PC-3 (cell line): Measurements from ENCODE around the gene SLC46A2. TPM values are rescaled to one million over a fixed set of nuclear protein-coding genes. Genes with fewer than 3 reads are reported as not detected.

ENCODE experiments used
- ATAC-seq: fragments of 200-7000 bp; cut with Tn5 transposase; 2 replicates; pipeline ENCODE4 v1.9.1; 2020; ENCODE audit warnings: mild to moderate bottlenecking, moderate library complexity
- BruUV-seq: library from RNA; stranded (reverse); fragments of 400-500 nt; replicated peaks from 2 replicates; lab custom pipeline; 2021; lab: Mats Ljungman, UMichigan
- CTCF ChIA-PET: fragments of 300-600 bp; sonication (Branson Sonifier 250); formaldehyde crosslinking; loops from one replicate; lab custom pipeline; 2022; ENCODE audit warnings: antibody characterized with exemption; lab: Charles Lee
- POLR2A ChIA-PET: fragments of 300-600 bp; sonication (Branson Sonifier 250); formaldehyde crosslinking; loops from one replicate; lab custom pipeline; 2022; ENCODE audit warnings: antibody characterized with exemption; ENCODE audit not compliant: unreplicated experiment; lab: Charles Lee
- DNase-seq: peaks from one replicate; pipeline ENCODE4 v3.0.0-alpha.2; 2015
- H2AFZ ChIP-seq: fragments of 300-600 bp; sonication (generic); 2 replicates; pipeline ENCODE4 v1.6.0; 2016; ENCODE audit warnings: antibody characterized with exemption, low read length
- H3F3A ChIP-seq: fragments of 300-600 bp; sonication (generic); one replicate; pipeline ENCODE4 v1.6.0; 2017; ENCODE audit warnings: antibody characterized with exemption, low read length, control low read depth, mild to moderate bottlenecking; ENCODE audit not compliant: unreplicated experiment
- H3K27ac ChIP-seq: fragments of 300-600 bp; sonication (generic); 2 replicates; pipeline ENCODE4 v1.5.1; 2016; ENCODE audit warnings: mild to moderate bottlenecking, low read length
- H3K27me3 ChIP-seq: fragments of 300-600 bp; sonication (generic); 2 replicates; pipeline ENCODE4 v1.6.1; 2016; ENCODE audit warnings: low read length, mixed read lengths
- H3K36me3 ChIP-seq: fragments of 300-600 bp; sonication (generic); 2 replicates; pipeline ENCODE4 v1.6.1; 2016; ENCODE audit warnings: low read depth, mixed run types, low read length, mixed read lengths
- H3K4me1 ChIP-seq: fragments of 300-600 bp; sonication (generic); 2 replicates; pipeline ENCODE4 v1.5.1; 2016; ENCODE audit warnings: low read length; ENCODE audit not compliant: insufficient read depth
- H3K4me2 ChIP-seq: fragments of 300-600 bp; sonication (generic); 2 replicates; pipeline ENCODE4 v1.6.0; 2016; ENCODE audit warnings: low read length
- H3K4me3 ChIP-seq: fragments of 300-600 bp; sonication (generic); 2 replicates; pipeline ENCODE4 v1.5.1; 2016; ENCODE audit warnings: mild to moderate bottlenecking, low read length, mixed read lengths
- H3K79me2 ChIP-seq: fragments of 300-600 bp; sonication (generic); 2 replicates; pipeline ENCODE4 v1.6.1; 2017; ENCODE audit warnings: low read length, mixed read lengths
- H3K9ac ChIP-seq: fragments of 300-600 bp; sonication (generic); 2 replicates; pipeline ENCODE4 v1.6.0; 2016; ENCODE audit warnings: mild to moderate bottlenecking, low read length
- H3K9me2 ChIP-seq: fragments of 300-600 bp; sonication (generic); replicated peaks from 2 replicates; pipeline ENCODE4 v1.6.1; 2016; ENCODE audit warnings: mixed run types, low read length, mixed read lengths
- H3K9me3 ChIP-seq: fragments of 300-600 bp; sonication (generic); 2 replicates; pipeline ENCODE4 v1.6.1; 2016; ENCODE audit warnings: low read length, mixed read lengths
- H4K20me1 ChIP-seq: fragments of 300-600 bp; sonication (generic); 2 replicates; pipeline ENCODE4 v1.6.1; 2016; ENCODE audit warnings: low read length, mixed read lengths
- EZH2 ChIP-seq: fragments of 300-600 bp; sonication (generic); IDR thresholded peaks from one replicate; pipeline ENCODE4 v1.6.1; 2017; ENCODE audit warnings: antibody characterized with exemption, mild to moderate bottlenecking, low read length; ENCODE audit not compliant: unreplicated experiment
- EZH2phosphoT487 ChIP-seq: fragments of 300-600 bp; sonication (generic); IDR thresholded peaks from 2 replicates; pipeline ENCODE4 v1.6.1; 2018; ENCODE audit warnings: mild to moderate bottlenecking, antibody characterized with exemption, low read length, borderline replicate concordance
- intact Hi-C: fragments of 100-400 bp; cut with micrococcal nuclease; formaldehyde crosslinking; loops from 2 replicates; pipeline ENCODE4 v1.9.0; 2023
- total RNA-seq: library from RNA; depleted of rRNA; stranded (reverse); fragments of >200 nt; gene quantifications from 2 replicates; pipeline ENCODE4 v1.2.3, GENCODE V29; 2014
- TF ChIP-seq, protein P1 (sequence below): fragments of 300-600 bp; sonication (generic); conservative IDR thresholded peaks from 2 replicates; pipeline ENCODE4 v1.5.1; 2017; ENCODE audit warnings: antibody characterized with exemption, low read depth, mild to moderate bottlenecking, low read length

The SLC46A2 gene
- total RNA-seq, 1 experiment from 2014 or later = not detected

GRCh38 chr9:112854657-112855056, 36.0 kb downstream of the SLC46A2 start:
- ChIA-PET POLR2A (no interaction called here), CTCF (no interaction called here)
- Histone ChIP-seq H3K4me3 (no peak overlapping the region), H3K27me3 (no peaks in the 10 kb centered on the region), H3K36me3 (no peaks in the 10 kb centered on the region), H3K9me2 (no peaks in the 10 kb centered on the region), H3K79me2 (no peaks in the 10 kb centered on the region), H4K20me1 (no peaks in the 10 kb centered on the region), H3K27ac (no peak overlapping the region), H3K4me1 (no peaks in the 10 kb centered on the region), H3F3A (no peaks in the 10 kb centered on the region), H2AFZ (no peak overlapping the region), H3K4me2 (no peak overlapping the region), H3K9ac (no peak overlapping the region), H3K9me3 (no peaks in the 10 kb centered on the region)
- no peak for DNase-seq
- TF ChIP-seq EZH2 = no peak
- TF ChIP-seq, protein P1, sequence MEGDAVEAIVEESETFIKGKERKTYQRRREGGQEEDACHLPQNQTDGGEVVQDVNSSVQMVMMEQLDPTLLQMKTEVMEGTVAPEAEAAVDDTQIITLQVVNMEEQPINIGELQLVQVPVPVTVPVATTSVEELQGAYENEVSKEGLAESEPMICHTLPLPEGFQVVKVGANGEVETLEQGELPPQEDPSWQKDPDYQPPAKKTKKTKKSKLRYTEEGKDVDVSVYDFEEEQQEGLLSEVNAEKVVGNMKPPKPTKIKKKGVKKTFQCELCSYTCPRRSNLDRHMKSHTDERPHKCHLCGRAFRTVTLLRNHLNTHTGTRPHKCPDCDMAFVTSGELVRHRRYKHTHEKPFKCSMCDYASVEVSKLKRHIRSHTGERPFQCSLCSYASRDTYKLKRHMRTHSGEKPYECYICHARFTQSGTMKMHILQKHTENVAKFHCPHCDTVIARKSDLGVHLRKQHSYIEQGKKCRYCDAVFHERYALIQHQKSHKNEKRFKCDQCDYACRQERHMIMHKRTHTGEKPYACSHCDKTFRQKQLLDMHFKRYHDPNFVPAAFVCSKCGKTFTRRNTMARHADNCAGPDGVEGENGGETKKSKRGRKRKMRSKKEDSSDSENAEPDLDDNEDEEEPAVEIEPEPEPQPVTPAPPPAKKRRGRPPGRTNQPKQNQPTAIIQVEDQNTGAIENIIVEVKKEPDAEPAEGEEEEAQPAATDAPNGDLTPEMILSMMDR = no peak
- TF ChIP-seq EZH2phosphoT487 = no peak
- no TSS peak for BruUV-seq
- ATAC-seq = no peak
- intact Hi-C loops = no loop called here

GRCh38 chr9:112853882-112854585, 36.6 kb downstream of the SLC46A2 start:
- ChIA-PET POLR2A (no interaction called here), CTCF (no interaction called here)
- H3K4me3 ChIP-seq = no peak overlapping the region
- no peak overlapping the region for H3K9ac ChIP-seq
- H2AFZ ChIP-seq = no peak overlapping the region
- BruUV-seq = no TSS peak
- intact Hi-C loops = no loop called here
- H3K27ac ChIP-seq = no peak overlapping the region
- H3K36me3 ChIP-seq = no peaks in the 10 kb centered on the region
- H3K79me2 ChIP-seq = no peaks in the 10 kb centered on the region
- no peaks in the 10 kb centered on the region for H3K4me1 ChIP-seq
- no peak for DNase-seq
- H3F3A ChIP-seq = no peaks in the 10 kb centered on the region
- TF ChIP-seq, protein P1 = no peak
- TF ChIP-seq EZH2phosphoT487 = no peak
- TF ChIP-seq EZH2 = no peak
- no peaks in the 10 kb centered on the region for H3K9me3 ChIP-seq
- no peak for ATAC-seq
- H3K9me2 ChIP-seq = no peaks in the 10 kb centered on the region
- no peaks in the 10 kb centered on the region for H3K27me3 ChIP-seq
- H4K20me1 ChIP-seq = no peaks in the 10 kb centered on the region
- no peak overlapping the region for H3K4me2 ChIP-seq

DNA sequence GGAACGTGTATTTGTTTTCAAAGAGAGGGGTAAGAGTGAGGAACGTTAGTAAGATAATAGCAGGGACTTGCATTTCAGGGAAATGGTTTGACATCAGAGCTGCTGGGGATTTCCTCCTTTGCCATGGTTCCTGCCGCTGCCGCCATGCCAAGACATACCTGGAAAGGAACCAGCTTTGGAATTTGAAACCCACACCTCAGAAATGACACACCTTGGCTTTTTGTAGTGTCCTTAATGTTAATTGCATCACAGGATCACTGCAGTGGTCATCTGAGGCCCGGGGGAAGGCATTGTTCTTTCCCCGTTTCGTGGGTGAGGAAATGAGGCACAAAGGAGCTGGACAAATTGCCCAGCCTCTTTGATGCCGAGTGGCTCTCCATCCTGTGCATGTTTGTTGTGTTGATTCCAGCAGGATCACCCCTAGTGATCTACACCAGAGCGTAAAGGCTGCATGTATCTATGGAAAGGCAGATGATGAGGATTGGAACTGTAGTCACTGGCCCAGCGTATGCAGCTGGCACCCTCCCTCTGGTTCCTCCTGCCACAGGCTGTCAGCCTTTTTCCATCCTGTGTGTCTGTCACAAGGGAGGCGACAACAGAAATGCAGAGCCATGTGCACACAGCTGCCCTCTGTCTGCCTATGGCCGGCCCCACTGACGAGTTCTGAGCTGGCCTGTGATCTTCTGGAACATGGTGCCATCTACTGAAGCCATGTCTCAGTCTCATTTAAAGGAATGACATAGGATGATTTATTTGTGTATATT, 37.8 kb downstream of the SLC46A2 start:
- no peaks in the 10 kb centered on the region for H4K20me1 ChIP-seq
- TF ChIP-seq EZH2phosphoT487 (no peak), EZH2 (no peak)
- TF ChIP-seq, protein P1 = no peak
- intact Hi-C loops = no loop called here
- ATAC-seq (no peak), DNase-seq (no peak)
- no peak overlapping the region for H2AFZ ChIP-seq
- ChIA-PET CTCF (no interaction called here), POLR2A (no interaction called here)
- H3K27ac ChIP-seq = no peak overlapping the region
- no peaks in the 10 kb centered on the region for H3K36me3 ChIP-seq
- H3K4me1 ChIP-seq = no peaks in the 10 kb centered on the region
- H3K9me3 ChIP-seq = no peaks in the 10 kb centered on the region
- no peaks in the 10 kb centered on the region for H3K27me3 ChIP-seq
- no peaks in the 10 kb centered on the region for H3K9me2 ChIP-seq
- no peak overlapping the region for H3K9ac ChIP-seq
- no peaks in the 10 kb centered on the region for H3K79me2 ChIP-seq
- H3K4me2 ChIP-seq = no peak overlapping the region
- no TSS peak for BruUV-seq
- H3K4me3 ChIP-seq = no peak overlapping the region
- no peaks in the 10 kb centered on the region for H3F3A ChIP-seq
